GM12878 (cell line): Measurements from ENCODE around the gene FAM8A1. TPM values are rescaled to one million over a fixed set of nuclear protein-coding genes. Genes with fewer than 3 reads are reported as not detected.

Source experiments
- ATAC-seq: fragments of 200-7000 bp; cut with Tn5 transposase; 3 replicates; pipeline ENCODE4 v1.9.1; 2020; ENCODE audit warnings: mild to moderate bottlenecking, moderate library complexity
- BruUV-seq: library from RNA; stranded (reverse); fragments of 400-500 nt; replicated peaks from 2 replicates; lab custom pipeline; 2021; lab: Mats Ljungman, UMichigan
- CTCF ChIA-PET: fragments of 300-600 bp; sonication (Branson Sonifier 250); formaldehyde crosslinking; extraction: SDS; loops from one replicate; lab custom pipeline; 2021; ENCODE audit warnings: inconsistent platforms; lab: Yijun Ruan, JAX
- POLR2A ChIA-PET: fragments of 350-600 bp; formaldehyde crosslinking; extraction: SDS; loops from one replicate; lab custom pipeline; 2021; ENCODE audit warnings: inconsistent platforms; lab: Charles Lee
- RAD21 ChIA-PET: fragments of 300-600 bp; sonication (Branson Sonifier 250); formaldehyde crosslinking; loops from one replicate; lab custom pipeline; 2023; ENCODE audit warnings: antibody characterized with exemption; ENCODE audit not compliant: unreplicated experiment; lab: Charles Lee
- SMC1A ChIA-PET: fragments of 300-600 bp; sonication (Branson Sonifier 250); formaldehyde crosslinking; loops from one replicate; lab custom pipeline; 2023; ENCODE audit not compliant: unreplicated experiment, uncharacterized antibody; lab: Charles Lee
- DNase-seq: peaks from one replicate; pipeline ENCODE4 v3.0.0-alpha.2; 2011; ENCODE audit warnings: low read depth, low spot score
- FAIRE-seq: peaks from 3 replicates; lab custom pipeline; 2011; peaks lifted over from hg19 to GRCh38; lab: Jason Lieb, UNC
- H2AFZ ChIP-seq: 2 replicates; pipeline ENCODE4 v1.6.0; 2011; ENCODE audit warnings: low read depth, low read length, control low read depth; ENCODE audit not compliant: control insufficient read depth
- H3K27ac ChIP-seq: 2 replicates; pipeline ENCODE4 v1.5.1; 2011; ENCODE audit warnings: control low read depth; ENCODE audit not compliant: control insufficient read depth, insufficient read depth
- H3K27me3 ChIP-seq, 2 experiments: replicated peaks in 1 of 2; 2 replicates each; pipeline versions ENCODE4 v1.6.0 to v1.6.1; 2011; ENCODE audit warnings: low read length in 1 of 2; ENCODE audit not compliant: control insufficient read depth in 2 of 2, insufficient read depth in 2 of 2
- H3K36me3 ChIP-seq, 2 experiments: 2 replicates each; pipeline ENCODE4 v1.5.1; 2011; ENCODE audit warnings: low read length in 1 of 2; ENCODE audit not compliant: control insufficient read depth in 2 of 2, insufficient read depth in 2 of 2
- H3K4me1 ChIP-seq: 2 replicates; pipeline ENCODE4 v1.6.1; 2011; ENCODE audit warnings: mild to moderate bottlenecking, low read length, moderate library complexity, mixed read lengths; ENCODE audit not compliant: control insufficient read depth, insufficient read depth
- H3K4me2 ChIP-seq: 2 replicates; pipeline ENCODE4 v1.6.0; 2011; ENCODE audit warnings: control low read depth; ENCODE audit not compliant: control insufficient read depth, insufficient read depth
- H3K4me3 ChIP-seq: fragments of 200-600 bp; sonication (generic); 2 replicates; pipeline ENCODE4 v1.5.1; 2016
- H3K79me2 ChIP-seq: 2 replicates; pipeline ENCODE4 v1.6.0; 2011; ENCODE audit warnings: low read length; ENCODE audit not compliant: control insufficient read depth, insufficient read depth
- H3K9ac ChIP-seq: 2 replicates; pipeline ENCODE4 v1.8.0; 2011; ENCODE audit warnings: low read length, control low read depth, mixed read lengths; ENCODE audit not compliant: control insufficient read depth, insufficient read depth
- H3K9me3 ChIP-seq: replicated peaks from 3 replicates; pipeline ENCODE4 v1.5.1; 2011; ENCODE audit warnings: mild to moderate bottlenecking, low read length; ENCODE audit not compliant: control insufficient read depth, insufficient read depth
- H4K20me1 ChIP-seq: 2 replicates; pipeline ENCODE4 v1.6.0; 2011; ENCODE audit not compliant: control insufficient read depth, insufficient read depth
- BMI1 ChIP-seq: fragments of 450-650 bp; IDR thresholded peaks from 2 replicates; pipeline ENCODE4 v1.6.1; 2016; ENCODE audit warnings: mild to moderate bottlenecking, moderate library complexity, borderline replicate concordance
- FOXK2 ChIP-seq: fragments of 450-650 bp; IDR thresholded peaks from 2 replicates; pipeline ENCODE4 v1.6.1; 2017; ENCODE audit warnings: mild to moderate bottlenecking, moderate library complexity
- HDAC6 ChIP-seq: fragments of 200-600 bp; sonication (generic); IDR thresholded peaks from one replicate; pipeline ENCODE4 v1.8.0; 2017; ENCODE audit warnings: antibody characterized with exemption; ENCODE audit not compliant: unreplicated experiment
- KLF5 ChIP-seq: fragments of 450-650 bp; IDR thresholded peaks from 2 replicates; pipeline ENCODE4 v1.6.1; 2014; ENCODE audit warnings: mild to moderate bottlenecking; ENCODE audit not compliant: partially characterized antibody
- RELB ChIP-seq: fragments of 450-650 bp; IDR thresholded peaks from 2 replicates; pipeline ENCODE4 v1.6.1; 2017; ENCODE audit warnings: low read depth, mild to moderate bottlenecking, moderate library complexity
- REST ChIP-seq: IDR thresholded peaks from 2 replicates; pipeline ENCODE4 v1.6.1; 2012; ENCODE audit warnings: mild to moderate bottlenecking, low read depth, low read length
- WRNIP1 ChIP-seq: IDR thresholded peaks from 2 replicates; pipeline ENCODE4 v1.6.1; 2011; ENCODE audit warnings: low read depth, low read length, improper control_type of control experiment, borderline replicate concordance
- WGBS: methylation state at CpG from one replicate; pipeline ENCODE4 v1.1.6; 2016; ENCODE audit warnings: low lambda C conversion rate; ENCODE audit not compliant: insufficient replicate concordance, insufficient coverage; ENCODE audit errors: missing lambda C conversion rate; 5-methylcytosine and 5-hydroxymethylcytosine counted together
- in situ Hi-C: fragments of 300-500 bp; cut with MboI; formaldehyde crosslinking; loops from 9 replicates; pipeline ENCODE4 v1.14.3; 2018; ENCODE audit warnings: mixed read lengths
- intact Hi-C: fragments of 100-400 bp; cut with micrococcal nuclease; formaldehyde crosslinking; loops from one replicate; pipeline ENCODE4 v1.14.2; 2022; ENCODE audit not compliant: unreplicated experiment
- polyA plus RNA-seq, 11 experiments: library from polyadenylated mRNA; depleted of rRNA in 4 of 11; unstranded in 6 of 11; stranded (reverse) in 5 of 11; fragments of >200 nt; fragmentation: Nextera tagmentation in 4 of 11; fragmentation: Illumina TruSeq in 1 of 11; extraction: Ambion mirVana in 4 of 11; extraction: Trizol in 1 of 11; gene quantifications; 1 replicate in 1 of 11; 2 replicates in 10 of 11; pipeline versions ENCODE4 v1.2.1 to v1.2.3, GENCODE V29; 2011 to 2016; ENCODE audit warnings: inconsistent platforms in 2 of 11, missing spikeins in 2 of 11, low read depth in 1 of 11
- total RNA-seq, 4 experiments: library from RNA; depleted of rRNA in 3 of 4; stranded (reverse); fragments of >200 nt in 3 of 4; fragmentation: Illumina TruSeq in 1 of 4; extraction: Trizol in 1 of 4; gene quantifications; 2 replicates each; pipeline versions ENCODE4 v1.2.1 to v1.2.3, GENCODE V29; 2013 to 2021

FAM8A1 gene
- total and polyA plus RNA-seq, 10 of the 15 experiments (the other 5 are each of a cell fraction or from before 2014, with no cell fraction given) = 1.4 to 7.4 (median 3.6) TPM

- no peak for DNase-seq
- 94% methylated on average over 4 of the region's 4 CpGs for WGBS
- ChIA-PET RAD21 (no interaction called here), SMC1A (no interaction called here), POLR2A (no interaction called here), CTCF (no interaction called here)
- no peak for FAIRE-seq
- no peaks in the 10 kb centered on the region for H3K27me3 ChIP-seq
- in situ Hi-C loops = no loop called here
- H3K4me3 ChIP-seq = no peak overlapping the region
- no peaks in the 10 kb centered on the region for H3K9me3 ChIP-seq
- H3K27ac ChIP-seq = no peak overlapping the region
- no peak for TF ChIP-seq BMI1
- TF ChIP-seq HDAC6 = no peak
- no peak for TF ChIP-seq WRNIP1
- TF ChIP-seq FOXK2 = no peak
- TF ChIP-seq REST = no peak
- no peak for TF ChIP-seq KLF5
- no peak for TF ChIP-seq RELB
- BruUV-seq = no TSS peak
- H4K20me1 ChIP-seq = no peaks in the 10 kb centered on the region
- no peak overlapping the region for H2AFZ ChIP-seq
- intact Hi-C loops = no loop called here
- ATAC-seq = no peak
- no peak overlapping the region for H3K9ac ChIP-seq
- H3K79me2 ChIP-seq = peaks cover 9% of the 10 kb centered on the region
- no peak overlapping the region for H3K4me2 ChIP-seq
- peaks cover 5 to 16% of the 10 kb centered on the region in 2 experiments; a peak in 3 of 4 replicates for H3K36me3 ChIP-seq
- H3K4me1 ChIP-seq = peaks cover 4% of the 10 kb centered on the region
Measured at GRCh38 chr6:17615794-17616193, 15.7 kb downstream of the FAM8A1 start.
